ENCODE measurements around the gene BCL2L2. TPM values are rescaled to one million over a fixed set of nuclear protein-coding genes. Genes with fewer than 3 reads are reported as not detected.

The BCL2L2 gene
- total and polyA plus RNA-seq, 2 donors (not counting 1 experiment from before 2014, with no cell fraction given): 24.7 to 25.4 TPM

DNA sequence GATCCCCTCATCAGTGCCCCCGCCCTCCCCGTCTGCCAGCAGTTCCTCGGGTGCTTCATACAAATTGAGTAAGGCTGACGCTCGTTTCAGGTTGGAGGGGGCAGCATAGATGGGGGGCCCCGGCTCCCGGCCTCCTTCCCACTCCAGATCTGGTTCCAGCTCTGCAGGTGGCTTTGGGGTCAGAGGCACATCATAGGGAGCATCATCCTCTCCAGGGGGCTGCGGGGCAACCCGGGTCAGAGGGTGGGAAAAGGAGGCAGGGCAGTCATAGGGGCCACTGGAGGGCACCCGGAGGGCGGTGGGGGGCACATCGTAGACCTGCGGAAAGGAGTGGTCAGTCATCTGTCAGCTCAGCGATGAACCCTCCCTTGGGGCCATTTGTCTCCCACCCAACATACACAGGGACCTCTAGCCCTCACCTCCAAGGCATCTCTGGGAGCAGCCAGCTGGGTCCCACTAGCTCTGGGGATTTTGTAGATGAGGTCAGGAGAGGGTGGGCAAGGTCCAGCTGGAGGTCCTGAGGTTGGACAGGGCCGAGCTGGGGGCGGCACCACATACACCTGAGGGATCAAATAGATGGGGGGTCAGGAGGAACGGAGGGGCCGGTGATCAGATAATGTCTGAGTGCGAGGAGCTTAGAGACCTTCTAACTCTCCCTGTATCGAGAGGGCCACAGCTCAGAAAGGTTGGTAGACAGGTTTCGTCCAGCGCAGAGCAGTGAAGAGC, 53.3 kb downstream of the BCL2L2 start:
- H3K4me3 ChIP-seq (replicated peaks in 1 of 4; ENCODE audit: control extremely low read depth in 1 of 4, insufficient read depth in 1 of 4, low read depth in 3 of 4, low read length in 4 of 4): no peak overlapping the region
- H3K9ac ChIP-seq (ENCODE audit: insufficient read depth, low read length): no peak overlapping the region
- no peaks in the 10 kb centered on the region for H3K9me3 ChIP-seq (ENCODE audit: control insufficient read depth, insufficient read depth, low read depth, low read length)
- TF ChIP-seq, protein P1, sequence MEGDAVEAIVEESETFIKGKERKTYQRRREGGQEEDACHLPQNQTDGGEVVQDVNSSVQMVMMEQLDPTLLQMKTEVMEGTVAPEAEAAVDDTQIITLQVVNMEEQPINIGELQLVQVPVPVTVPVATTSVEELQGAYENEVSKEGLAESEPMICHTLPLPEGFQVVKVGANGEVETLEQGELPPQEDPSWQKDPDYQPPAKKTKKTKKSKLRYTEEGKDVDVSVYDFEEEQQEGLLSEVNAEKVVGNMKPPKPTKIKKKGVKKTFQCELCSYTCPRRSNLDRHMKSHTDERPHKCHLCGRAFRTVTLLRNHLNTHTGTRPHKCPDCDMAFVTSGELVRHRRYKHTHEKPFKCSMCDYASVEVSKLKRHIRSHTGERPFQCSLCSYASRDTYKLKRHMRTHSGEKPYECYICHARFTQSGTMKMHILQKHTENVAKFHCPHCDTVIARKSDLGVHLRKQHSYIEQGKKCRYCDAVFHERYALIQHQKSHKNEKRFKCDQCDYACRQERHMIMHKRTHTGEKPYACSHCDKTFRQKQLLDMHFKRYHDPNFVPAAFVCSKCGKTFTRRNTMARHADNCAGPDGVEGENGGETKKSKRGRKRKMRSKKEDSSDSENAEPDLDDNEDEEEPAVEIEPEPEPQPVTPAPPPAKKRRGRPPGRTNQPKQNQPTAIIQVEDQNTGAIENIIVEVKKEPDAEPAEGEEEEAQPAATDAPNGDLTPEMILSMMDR (conservative IDR thresholded peaks at IDR 0.05 in 1 of 2, IDR thresholded peaks at IDR 0.05 in 1 of 2; ENCODE audit: low read depth in 1 of 2, low read length in 2 of 2): no peak
- TF ChIP-seq EZH2 (IDR thresholded peaks at IDR 0.05; ENCODE audit: low read length, missing control alignments): no peak
- H4K20me1 ChIP-seq (ENCODE audit: control insufficient read depth, extremely low read depth, insufficient read depth, low read length): no peaks in the 10 kb centered on the region
- DNase-seq (ENCODE audit: low read depth in 2 of 2): no peak
- H3K79me2 ChIP-seq (ENCODE audit: control insufficient read depth, insufficient read depth, low read length): no peaks in the 10 kb centered on the region
- H3K27me3 ChIP-seq (ENCODE audit: control insufficient read depth, insufficient read depth, low read length): peaks cover 6% of the 10 kb centered on the region
- no peaks in the 10 kb centered on the region for H3K4me1 ChIP-seq (ENCODE audit: control insufficient read depth, extremely low read depth, insufficient read depth, low read length)
- no peaks in the 10 kb centered on the region for H3K36me3 ChIP-seq (ENCODE audit: control insufficient read depth, insufficient read depth, low read length)
- no peak overlapping the region for H3K4me2 ChIP-seq (ENCODE audit: extremely low read depth, insufficient read depth, low read length)
- H3K27ac ChIP-seq (ENCODE audit: insufficient read depth, low read length): no peak overlapping the region
- no peak overlapping the region for H2AFZ ChIP-seq (ENCODE audit: low read length)

DNA sequence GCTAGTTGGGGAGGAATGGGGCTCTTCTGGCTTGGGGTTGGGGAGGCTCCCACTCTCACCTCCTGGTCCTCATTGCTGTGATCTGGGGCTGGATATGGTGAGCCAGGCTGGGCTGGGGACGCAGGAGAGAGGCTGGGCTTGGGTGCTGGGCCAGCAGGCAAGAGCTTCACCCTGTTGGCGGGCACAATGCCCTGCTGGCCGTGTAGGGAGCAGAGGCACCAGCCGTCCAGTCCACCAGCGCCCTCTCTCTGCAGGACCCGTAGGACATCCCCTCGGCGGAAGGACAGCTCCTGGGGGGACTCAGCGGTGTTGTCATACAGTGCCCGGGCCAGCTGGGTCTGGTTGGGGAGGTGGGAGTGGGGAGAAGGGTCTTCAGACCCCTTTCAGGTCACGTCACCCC, 53.9 kb downstream of the BCL2L2 start:
- no peak for DNase-seq (ENCODE audit: low read depth in 2 of 2)
- H3K79me2 ChIP-seq (ENCODE audit: control insufficient read depth, insufficient read depth, low read length): no peaks in the 10 kb centered on the region

DNA sequence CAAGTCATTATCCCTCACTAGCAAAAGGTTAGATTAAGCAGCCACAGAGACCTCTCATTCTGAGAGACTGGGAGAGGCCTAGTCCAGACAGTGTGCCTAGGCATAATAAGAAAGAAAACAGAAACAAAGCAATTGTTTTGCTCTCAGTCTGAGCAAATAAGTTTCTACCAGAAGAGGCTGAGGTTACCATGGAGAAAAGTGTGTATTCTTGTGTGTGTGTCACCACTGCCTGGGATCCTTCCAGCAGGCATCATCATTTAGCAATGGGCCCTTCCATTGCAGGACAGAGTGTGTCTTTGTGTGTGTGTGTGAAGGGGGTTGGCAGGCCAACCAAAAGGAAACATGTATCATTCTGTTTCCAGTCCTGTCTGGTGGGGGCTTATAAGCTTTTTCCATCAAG, 54.7 kb downstream of the BCL2L2 start:
- no peak overlapping the region for H3K4me2 ChIP-seq (ENCODE audit: extremely low read depth, insufficient read depth, low read length)

More for the DNA sequence above, 53.9 kb downstream of the BCL2L2 start:
- TF ChIP-seq, protein P1 (conservative IDR thresholded peaks at IDR 0.05 in 1 of 2, IDR thresholded peaks at IDR 0.05 in 1 of 2; ENCODE audit: low read depth in 1 of 2, low read length in 2 of 2): no peak
- TF ChIP-seq EZH2 (IDR thresholded peaks at IDR 0.05; ENCODE audit: low read length, missing control alignments): no peak
- no peak overlapping the region for H3K9ac ChIP-seq (ENCODE audit: insufficient read depth, low read length)
- H3K36me3 ChIP-seq (ENCODE audit: control insufficient read depth, insufficient read depth, low read length): no peaks in the 10 kb centered on the region
- H3K4me1 ChIP-seq (ENCODE audit: control insufficient read depth, extremely low read depth, insufficient read depth, low read length): no peaks in the 10 kb centered on the region
- H3K4me3 ChIP-seq (replicated peaks in 1 of 4; ENCODE audit: control extremely low read depth in 1 of 4, insufficient read depth in 1 of 4, low read depth in 3 of 4, low read length in 4 of 4): no peak overlapping the region
- no peak overlapping the region for H2AFZ ChIP-seq (ENCODE audit: low read length)
- no peaks in the 10 kb centered on the region for H4K20me1 ChIP-seq (ENCODE audit: control insufficient read depth, extremely low read depth, insufficient read depth, low read length)
- H3K27ac ChIP-seq (ENCODE audit: insufficient read depth, low read length): no peak overlapping the region
- H3K4me2 ChIP-seq (ENCODE audit: extremely low read depth, insufficient read depth, low read length): no peak overlapping the region
- H3K27me3 ChIP-seq (ENCODE audit: control insufficient read depth, insufficient read depth, low read length): peaks cover 6% of the 10 kb centered on the region
- no peaks in the 10 kb centered on the region for H3K9me3 ChIP-seq (ENCODE audit: control insufficient read depth, insufficient read depth, low read depth, low read length)

More for the DNA sequence above, 54.7 kb downstream of the BCL2L2 start:
- Histone ChIP-seq H2AFZ (ENCODE audit: low read length) (no peak overlapping the region), H3K4me1 (ENCODE audit: control insufficient read depth, extremely low read depth, insufficient read depth, low read length) (no peaks in the 10 kb centered on the region), H3K4me3 (replicated peaks in 1 of 4; ENCODE audit: control extremely low read depth in 1 of 4, insufficient read depth in 1 of 4, low read depth in 3 of 4, low read length in 4 of 4) (no peak overlapping the region), H3K36me3 (ENCODE audit: control insufficient read depth, insufficient read depth, low read length) (no peaks in the 10 kb centered on the region), H3K27me3 (ENCODE audit: control insufficient read depth, insufficient read depth, low read length) (peaks cover 6% of the 10 kb centered on the region), H3K27ac (ENCODE audit: insufficient read depth, low read length) (no peak overlapping the region), H3K9me3 (ENCODE audit: control insufficient read depth, insufficient read depth, low read depth, low read length) (no peaks in the 10 kb centered on the region), H4K20me1 (ENCODE audit: control insufficient read depth, extremely low read depth, insufficient read depth, low read length) (no peaks in the 10 kb centered on the region), H3K9ac (ENCODE audit: insufficient read depth, low read length) (no peak overlapping the region), H3K79me2 (ENCODE audit: control insufficient read depth, insufficient read depth, low read length) (no peaks in the 10 kb centered on the region)
- TF ChIP-seq, protein P1 (conservative IDR thresholded peaks at IDR 0.05 in 1 of 2, IDR thresholded peaks at IDR 0.05 in 1 of 2; ENCODE audit: low read depth in 1 of 2, low read length in 2 of 2): no peak
- TF ChIP-seq EZH2 (IDR thresholded peaks at IDR 0.05; ENCODE audit: low read length, missing control alignments): no peak
- peak; percentile 33 to 63 for DNase-seq (ENCODE audit: low read depth in 2 of 2)

Other genes with a start within 250 kb of the BCL2L2 start
- 5.6 and 6.2 TPM in 2 replicates for gene CDH24, start 249.3 kb upstream of the BCL2L2 start, total RNA-seq
- gene CDH24, start 249.3 kb upstream of the BCL2L2 start, polyA plus RNA-seq: 5.0 and 6.5 TPM in 2 replicates
- 58.3 and 75.1 TPM in 2 replicates for gene ACIN1, start 211.7 kb upstream of the BCL2L2 start, total RNA-seq
- 94.0 and 101 TPM in 2 replicates for gene ACIN1, start 211.7 kb upstream of the BCL2L2 start, polyA plus RNA-seq
- 55.0 and 60.4 TPM in 2 replicates for gene C14orf119, start 211.3 kb upstream of the BCL2L2 start, total RNA-seq
- gene C14orf119, start 211.3 kb upstream of the BCL2L2 start, polyA plus RNA-seq: 96.5 and 115 TPM in 2 replicates
- 0.17 and 1.0 TPM in 2 replicates for gene CIROP, start 201.8 kb upstream of the BCL2L2 start, total RNA-seq
- 0.09 and 0.61 TPM in 2 replicates for gene CIROP, start 201.8 kb upstream of the BCL2L2 start, polyA plus RNA-seq
- gene CEBPE, start 187.6 kb upstream of the BCL2L2 start, total RNA-seq: not detected in 2 replicates
- not detected in 2 replicates for gene CEBPE, start 187.6 kb upstream of the BCL2L2 start, polyA plus RNA-seq
- 5.1 and 10.2 TPM in 2 replicates for gene SLC7A8, start 123.2 kb upstream of the BCL2L2 start, total RNA-seq
- 1.4 and 12.6 TPM in 2 replicates for gene SLC7A8, start 123.2 kb upstream of the BCL2L2 start, polyA plus RNA-seq
- gene RNF212B, start 68.9 kb upstream of the BCL2L2 start, total RNA-seq: not detected in 2 replicates
- not detected in 2 replicates for gene RNF212B, start 68.9 kb upstream of the BCL2L2 start, polyA plus RNA-seq
- gene HOMEZ, start 20.7 kb upstream of the BCL2L2 start, total RNA-seq: 3.3 and 4.6 TPM in 2 replicates
- 7.9 and 9.1 TPM in 2 replicates for gene HOMEZ, start 20.7 kb upstream of the BCL2L2 start, polyA plus RNA-seq
- gene PPP1R3E, start 4.0 kb upstream of the BCL2L2 start, total RNA-seq: 2.6 TPM in 2 replicates
- gene PPP1R3E, start 4.0 kb upstream of the BCL2L2 start, polyA plus RNA-seq: 3.3 and 6.0 TPM in 2 replicates
- gene PABPN1, start 14.6 kb downstream of the BCL2L2 start, total RNA-seq: 59.1 and 73.2 TPM in 2 replicates
- 152 and 158 TPM in 2 replicates for gene PABPN1, start 14.6 kb downstream of the BCL2L2 start, polyA plus RNA-seq
- gene SLC22A17, start 46.1 kb downstream of the BCL2L2 start, total RNA-seq: 16.4 and 23.1 TPM in 2 replicates
- 3.9 and 7.9 TPM in 2 replicates for gene SLC22A17, start 46.1 kb downstream of the BCL2L2 start, polyA plus RNA-seq
- gene EFS, start 58.3 kb downstream of the BCL2L2 start, total RNA-seq: 8.5 and 12.2 TPM in 2 replicates
- 2.0 and 2.3 TPM in 2 replicates for gene EFS, start 58.3 kb downstream of the BCL2L2 start, polyA plus RNA-seq
- gene IL25, start 66.0 kb downstream of the BCL2L2 start, total RNA-seq: not detected in 2 replicates
- gene IL25, start 66.0 kb downstream of the BCL2L2 start, polyA plus RNA-seq: not detected in 2 replicates
- 0.33 and 0.77 TPM in 2 replicates for gene CMTM5, start 70.2 kb downstream of the BCL2L2 start, total RNA-seq
- gene CMTM5, start 70.2 kb downstream of the BCL2L2 start, polyA plus RNA-seq: 0.08 TPM in 1 of 2 replicates, not detected in the other
- not detected in 2 replicates for gene MYH6, start 101.4 kb downstream of the BCL2L2 start, total RNA-seq
- gene MYH6, start 101.4 kb downstream of the BCL2L2 start, polyA plus RNA-seq: not detected in 2 replicates
- not detected in 2 replicates for gene MYH7, start 128.8 kb downstream of the BCL2L2 start, total RNA-seq
- not detected in 2 replicates for gene MYH7, start 128.8 kb downstream of the BCL2L2 start, polyA plus RNA-seq
- 46.9 and 51.9 TPM in 2 replicates for gene NGDN, start 162.9 kb downstream of the BCL2L2 start, total RNA-seq
- 39.5 and 47.7 TPM in 2 replicates for gene NGDN, start 162.9 kb downstream of the BCL2L2 start, polyA plus RNA-seq
- 0.26 and 0.33 TPM in 2 replicates for gene ZFHX2, start 244.9 kb downstream of the BCL2L2 start, total RNA-seq
- 0.11 TPM in 1 of 2 replicates, not detected in the other for gene ZFHX2, start 244.9 kb downstream of the BCL2L2 start, polyA plus RNA-seq
- 23.4 and 24.1 TPM in 2 replicates for gene THTPA, start 249.4 kb downstream of the BCL2L2 start, total RNA-seq
- 7.8 and 10.1 TPM in 2 replicates for gene THTPA, start 249.4 kb downstream of the BCL2L2 start, polyA plus RNA-seq